ENCODE measurements around the gene ALB.

Gene ALB

GRCh38 chr4:73458184-73459047, 54.3 kb downstream of the ALB start:
- ChIA-PET CTCF (interaction anchor here (0.8 to 1.0 kb wide), 2 partner anchors 12 to 69 kb away, joined by 3 read pairs; no protein-coding TSS in a partner anchor), POLR2A (ENCODE audit: low non-redundant PET) (no interaction called here)
- no peak for DNase-seq (ENCODE audit: low spot score)
- no peak overlapping the region for H3K27ac ChIP-seq
- no peak for TF ChIP-seq CTCF (conservative IDR thresholded peaks at IDR 0.05; ENCODE audit: low read depth)

GRCh38 chr4:73459048-73459421, 54.9 kb downstream of the ALB start:
- no peak for TF ChIP-seq CTCF (conservative IDR thresholded peaks at IDR 0.05; ENCODE audit: low read depth)
- H3K27ac ChIP-seq = no peak overlapping the region
- POLR2A ChIA-PET (ENCODE audit: low non-redundant PET) = no interaction called here
- DNase-seq (ENCODE audit: low spot score) = no peak
- CTCF ChIA-PET = interaction anchor here (0.8 kb wide), 1 partner anchor 68 kb away, joined by 3 read pairs; no protein-coding TSS in a partner anchor

- ChIA-PET POLR2A (ENCODE audit: low non-redundant PET) (no interaction called here), CTCF (no interaction called here)
- H3K27ac ChIP-seq = no peak overlapping the region
- no peak for DNase-seq (ENCODE audit: low spot score)
- TF ChIP-seq CTCF (conservative IDR thresholded peaks at IDR 0.05; ENCODE audit: low read depth) = no peak
These were observed 56.9 kb downstream of the ALB start for GRCh38 chr4:73460913-73461522.

GRCh38 chr4:73468170-73468569, 64.1 kb downstream of the ALB start:
- TF ChIP-seq CTCF (conservative IDR thresholded peaks at IDR 0.05; ENCODE audit: low read depth) = no peak
- CTCF ChIA-PET = interaction anchor here (0.6 kb wide), 1 partner anchor 191 kb away, joined by 5 read pairs; no protein-coding TSS in a partner anchor
- no peak for DNase-seq (ENCODE audit: low spot score)
- POLR2A ChIA-PET (ENCODE audit: low non-redundant PET) = no interaction called here
- H3K27ac ChIP-seq = no peak overlapping the region

GRCh38 chr4:73470728-73471127, 66.6 kb downstream of the ALB start:
- no peak for DNase-seq (ENCODE audit: low spot score)
- H3K27ac ChIP-seq = no peak overlapping the region
- CTCF ChIA-PET = no interaction called here
- POLR2A ChIA-PET (ENCODE audit: low non-redundant PET) = no interaction called here
- TF ChIP-seq CTCF (conservative IDR thresholded peaks at IDR 0.05; ENCODE audit: low read depth) = no peak
